Hepatocyte (in vitro differentiated cells): Measurements from ENCODE around the gene FCGR3A. TPM values are rescaled to one million over a fixed set of nuclear protein-coding genes. Genes with fewer than 3 reads are reported as not detected.

Source experiments
- DNase-seq: peaks from one replicate; pipeline ENCODE4 v3.0.0-alpha.2; 2016; ENCODE audit warnings: low spot score
- H2AFZ ChIP-seq: fragments of 200-600 bp; sonication (generic); 2 replicates; pipeline ENCODE4 v1.6.0; 2016; ENCODE audit warnings: antibody characterized with exemption, mild to moderate bottlenecking
- H3K27ac ChIP-seq: fragments of 200-600 bp; sonication (generic); 2 replicates; pipeline ENCODE4 v1.5.1; 2016; ENCODE audit warnings: mild to moderate bottlenecking
- H3K27me3 ChIP-seq: fragments of 200-600 bp; sonication (generic); 2 replicates; pipeline ENCODE4 v1.6.1; 2016
- H3K36me3 ChIP-seq: fragments of 200-600 bp; sonication (generic); replicated peaks from 2 replicates; pipeline ENCODE4 v1.5.1; 2016; ENCODE audit warnings: low read depth; ENCODE audit not compliant: insufficient read depth
- H3K4me1 ChIP-seq: fragments of 200-600 bp; sonication (generic); 2 replicates; pipeline ENCODE4 v1.5.1; 2016; ENCODE audit warnings: mild to moderate bottlenecking, moderate library complexity; ENCODE audit not compliant: insufficient read depth
- H3K4me2 ChIP-seq: fragments of 200-600 bp; sonication (generic); 2 replicates; pipeline ENCODE4 v1.6.0; 2016
- H3K4me3 ChIP-seq: fragments of 200-600 bp; sonication (generic); 2 replicates; pipeline ENCODE4 v1.5.1; 2016; ENCODE audit warnings: mild to moderate bottlenecking
- H3K79me2 ChIP-seq: fragments of 200-600 bp; sonication (generic); 2 replicates; pipeline ENCODE4 v1.6.0; 2017; ENCODE audit warnings: mild to moderate bottlenecking
- H3K9me2 ChIP-seq: fragments of 200-600 bp; sonication (generic); replicated peaks from 2 replicates; pipeline ENCODE4 v1.6.0; 2017; ENCODE audit warnings: mild to moderate bottlenecking; ENCODE audit not compliant: insufficient read depth
- H3K9me3 ChIP-seq: fragments of 200-600 bp; sonication (generic); 2 replicates; pipeline ENCODE4 v1.5.1; 2016; ENCODE audit warnings: low read depth, mild to moderate bottlenecking
- H4K20me1 ChIP-seq: fragments of 200-600 bp; sonication (generic); 2 replicates; pipeline ENCODE4 v1.6.0; 2016; ENCODE audit warnings: mild to moderate bottlenecking; ENCODE audit not compliant: insufficient read depth, poor library complexity, severe bottlenecking
- EZH2 ChIP-seq: fragments of 200-600 bp; sonication (generic); IDR thresholded peaks from 2 replicates; pipeline ENCODE4 v1.6.1; 2016; ENCODE audit warnings: antibody characterized with exemption, mild to moderate bottlenecking, borderline replicate concordance
- EZH2phosphoT487 ChIP-seq: fragments of 200-600 bp; sonication (generic); IDR thresholded peaks from one replicate; pipeline ENCODE4 v1.6.1; 2018; ENCODE audit warnings: antibody characterized with exemption, mild to moderate bottlenecking, low read depth, moderate library complexity; ENCODE audit not compliant: unreplicated experiment, severe bottlenecking
- WGBS: methylation state at CpG from one replicate; pipeline ENCODE4 v1.1.6; 2016; ENCODE audit warnings: low lambda C conversion rate; ENCODE audit errors: missing lambda C conversion rate; 5-methylcytosine and 5-hydroxymethylcytosine counted together
- polyA plus RNA-seq: library from polyadenylated mRNA; unstranded; fragments of >200 nt; fragmentation: Nextera tagmentation; extraction: Ambion mirVana; gene quantifications from 2 replicates; pipeline ENCODE4 v1.2.1, GENCODE V29; 2016
- total RNA-seq: library from RNA; depleted of rRNA; stranded (reverse); fragments of >200 nt; gene quantifications from 2 replicates; pipeline ENCODE4 v1.2.3, GENCODE V29; 2014
- TF ChIP-seq, protein P1 (sequence below): fragments of 200-600 bp; sonication (generic); IDR thresholded peaks from 2 replicates; pipeline ENCODE4 v1.5.1; 2016; ENCODE audit warnings: antibody characterized with exemption, mild to moderate bottlenecking; ENCODE audit not compliant: poor library complexity

Gene FCGR3A
- total and polyA plus RNA-seq, 2 experiments from 2014 or later: 0.17 to 0.31 TPM

DNA sequence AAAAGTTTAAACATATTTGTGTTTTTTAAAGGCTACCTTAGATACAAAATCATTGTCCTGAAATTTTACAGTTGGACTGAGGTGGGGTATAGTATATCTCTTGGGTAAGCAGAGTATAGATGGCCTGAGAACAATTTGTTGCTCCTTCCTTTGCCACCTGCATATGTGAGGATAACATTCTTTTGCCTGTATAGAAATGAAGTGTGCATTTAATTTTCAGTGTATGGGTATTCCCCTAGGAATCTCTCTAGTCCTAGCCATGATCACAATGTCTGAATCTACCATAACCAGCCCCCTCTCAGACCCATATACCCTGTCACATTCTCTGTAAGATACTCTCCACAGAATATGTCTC is 46.2 kb downstream of the FCGR3A start:
- Histone ChIP-seq H3K9me3 (no peaks in the 10 kb centered on the region), H4K20me1 (no peaks in the 10 kb centered on the region), H3K4me1 (peaks cover 5% of the 10 kb centered on the region), H3K27me3 (peaks cover 4% of the 10 kb centered on the region), H3K9me2 (no peaks in the 10 kb centered on the region), H3K36me3 (no peaks in the 10 kb centered on the region), H3K79me2 (no peaks in the 10 kb centered on the region), H3K27ac (no peak overlapping the region), H2AFZ (no peak overlapping the region), H3K4me3 (no peak overlapping the region), H3K4me2 (no peak overlapping the region)
- no peak for DNase-seq
- no peak for TF ChIP-seq EZH2phosphoT487
- no peak for TF ChIP-seq EZH2
- TF ChIP-seq, protein P1, sequence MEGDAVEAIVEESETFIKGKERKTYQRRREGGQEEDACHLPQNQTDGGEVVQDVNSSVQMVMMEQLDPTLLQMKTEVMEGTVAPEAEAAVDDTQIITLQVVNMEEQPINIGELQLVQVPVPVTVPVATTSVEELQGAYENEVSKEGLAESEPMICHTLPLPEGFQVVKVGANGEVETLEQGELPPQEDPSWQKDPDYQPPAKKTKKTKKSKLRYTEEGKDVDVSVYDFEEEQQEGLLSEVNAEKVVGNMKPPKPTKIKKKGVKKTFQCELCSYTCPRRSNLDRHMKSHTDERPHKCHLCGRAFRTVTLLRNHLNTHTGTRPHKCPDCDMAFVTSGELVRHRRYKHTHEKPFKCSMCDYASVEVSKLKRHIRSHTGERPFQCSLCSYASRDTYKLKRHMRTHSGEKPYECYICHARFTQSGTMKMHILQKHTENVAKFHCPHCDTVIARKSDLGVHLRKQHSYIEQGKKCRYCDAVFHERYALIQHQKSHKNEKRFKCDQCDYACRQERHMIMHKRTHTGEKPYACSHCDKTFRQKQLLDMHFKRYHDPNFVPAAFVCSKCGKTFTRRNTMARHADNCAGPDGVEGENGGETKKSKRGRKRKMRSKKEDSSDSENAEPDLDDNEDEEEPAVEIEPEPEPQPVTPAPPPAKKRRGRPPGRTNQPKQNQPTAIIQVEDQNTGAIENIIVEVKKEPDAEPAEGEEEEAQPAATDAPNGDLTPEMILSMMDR: no peak

DNA sequence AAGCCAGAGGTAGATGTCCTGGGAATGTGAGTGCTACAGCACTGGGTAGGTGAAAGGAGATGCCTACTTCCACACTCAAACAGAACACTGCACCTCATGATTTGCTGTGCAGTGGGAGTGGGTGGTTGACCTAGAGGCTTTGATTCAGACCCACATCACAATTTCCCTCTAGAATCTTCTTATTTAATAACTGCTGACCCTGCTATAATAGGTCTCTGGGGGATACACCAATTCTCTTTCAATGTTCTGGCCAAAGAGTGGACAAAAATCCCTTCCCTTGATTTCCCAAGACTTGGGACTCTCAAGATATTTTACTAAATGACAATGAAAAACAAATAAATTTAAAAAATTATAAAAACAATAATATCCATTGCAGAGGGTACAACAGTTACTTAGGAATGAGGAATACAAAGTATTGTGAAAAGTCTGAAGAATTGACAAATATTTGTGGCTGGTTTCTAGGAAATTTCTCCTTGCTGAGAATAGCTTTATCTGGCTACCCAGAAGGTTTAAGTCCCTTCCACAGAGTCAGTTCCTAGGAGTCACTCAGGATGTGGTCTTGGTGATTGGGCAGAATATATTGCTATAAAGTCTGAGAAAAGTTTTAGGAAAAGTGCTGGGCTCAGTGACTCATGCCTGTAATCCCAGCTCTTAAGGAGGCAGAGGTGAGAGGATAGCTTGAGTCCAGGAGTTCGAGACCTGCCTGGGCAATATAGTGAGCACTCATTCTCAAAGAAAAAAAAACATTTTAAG is 46.8 kb downstream of the FCGR3A start:
- no peaks in the 10 kb centered on the region for H3K9me3 ChIP-seq
- no peaks in the 10 kb centered on the region for H3K79me2 ChIP-seq
- H3K4me2 ChIP-seq: no peak overlapping the region
- WGBS: 0% methylated on average over 1 of the region's 1 CpG
- H4K20me1 ChIP-seq: no peaks in the 10 kb centered on the region
- H3K27me3 ChIP-seq: peaks cover 7% of the 10 kb centered on the region
- TF ChIP-seq EZH2phosphoT487 (no peak), EZH2 (no peak)
- TF ChIP-seq, protein P1: no peak
- no peak overlapping the region for H3K4me3 ChIP-seq
- no peaks in the 10 kb centered on the region for H3K36me3 ChIP-seq
- H3K4me1 ChIP-seq: peaks cover 5% of the 10 kb centered on the region
- DNase-seq: no peak
- H3K9me2 ChIP-seq: no peaks in the 10 kb centered on the region
- no peak overlapping the region for H3K27ac ChIP-seq
- no peak overlapping the region for H2AFZ ChIP-seq

DNA sequence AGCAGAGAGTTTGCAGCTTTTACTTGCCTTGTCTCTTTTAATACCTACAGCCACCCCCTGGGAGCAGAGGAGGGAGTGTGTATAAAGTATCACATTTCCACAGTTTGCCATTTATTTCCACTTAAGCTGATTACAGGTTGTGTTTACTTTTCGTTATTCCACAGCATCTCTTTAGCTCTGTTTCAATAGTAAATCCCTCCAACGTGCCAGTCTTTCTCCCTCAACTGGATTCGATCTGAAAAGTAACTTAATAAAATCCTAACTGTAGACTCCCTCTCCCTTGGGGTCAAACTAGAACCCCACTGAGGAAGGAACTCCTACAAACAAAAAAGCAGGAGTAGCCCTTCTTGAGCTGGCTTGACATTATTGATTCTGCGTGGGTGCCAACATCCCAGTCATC is 47.4 kb downstream of the FCGR3A start:
- no peak overlapping the region for H3K4me2 ChIP-seq
- TF ChIP-seq, protein P1: no peak
- 48% methylated on average over 4 of the region's 4 CpGs for WGBS
- no peaks in the 10 kb centered on the region for H3K36me3 ChIP-seq
- H3K4me3 ChIP-seq: no peak overlapping the region
- H3K79me2 ChIP-seq: no peaks in the 10 kb centered on the region
- DNase-seq: no peak
- no peaks in the 10 kb centered on the region for H3K9me2 ChIP-seq
- no peaks in the 10 kb centered on the region for H4K20me1 ChIP-seq
- no peaks in the 10 kb centered on the region for H3K9me3 ChIP-seq
- no peak overlapping the region for H2AFZ ChIP-seq
- no peak overlapping the region for H3K27ac ChIP-seq
- H3K4me1 ChIP-seq: peaks cover 5% of the 10 kb centered on the region
- peaks cover 12% of the 10 kb centered on the region for H3K27me3 ChIP-seq

DNA sequence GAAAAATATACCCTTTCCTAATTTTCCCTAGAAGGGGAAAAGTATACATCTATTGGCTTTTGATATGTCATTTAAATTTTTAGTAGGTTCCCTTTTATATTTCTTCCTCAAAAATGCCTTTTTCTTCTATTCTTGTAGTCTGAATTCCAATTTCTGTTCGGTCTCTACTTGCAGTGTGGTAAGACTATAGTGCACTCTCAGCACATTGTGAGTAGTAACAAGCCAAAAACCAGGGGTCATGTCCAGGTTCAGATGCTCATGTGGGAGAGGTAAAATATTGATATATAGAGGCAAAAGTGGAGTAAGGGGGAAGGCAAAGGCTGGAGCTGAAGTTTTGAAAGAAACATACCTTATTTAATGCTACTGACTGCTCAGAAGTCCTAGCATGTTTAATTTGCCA is 48.4 kb downstream of the FCGR3A start:
- no peaks in the 10 kb centered on the region for H3K9me3 ChIP-seq
- no peaks in the 10 kb centered on the region for H3K79me2 ChIP-seq
- no peak overlapping the region for H3K27ac ChIP-seq
- H4K20me1 ChIP-seq: no peaks in the 10 kb centered on the region
- no peak overlapping the region for H2AFZ ChIP-seq
- 100% methylated on average over 1 of the region's 1 CpG for WGBS
- no peaks in the 10 kb centered on the region for H3K4me1 ChIP-seq
- TF ChIP-seq EZH2 (no peak), EZH2phosphoT487 (no peak)
- TF ChIP-seq, protein P1: no peak
- peaks cover 15% of the 10 kb centered on the region for H3K27me3 ChIP-seq
- H3K9me2 ChIP-seq: no peaks in the 10 kb centered on the region
- H3K4me3 ChIP-seq: no peak overlapping the region
- DNase-seq: no peak
- no peak overlapping the region for H3K4me2 ChIP-seq
- H3K36me3 ChIP-seq: no peaks in the 10 kb centered on the region
